MCF 10A (cell line): ENCODE data around the gene KLK15. TPM values are rescaled to one million over a fixed set of nuclear protein-coding genes. Genes with fewer than 3 reads are reported as not detected.

ENCODE experiments used
- BruUV-seq: library from RNA; stranded (reverse); fragments of 400-500 nt; replicated peaks from 2 replicates; lab custom pipeline; 2021; lab: Mats Ljungman, UMichigan
- CTCF ChIA-PET: fragments of 300-600 bp; sonication (Branson Sonifier 250); formaldehyde crosslinking; extraction: SDS; loops from one replicate; lab custom pipeline; 2021; ENCODE audit warnings: antibody characterized with exemption, inconsistent platforms; lab: Yijun Ruan, JAX
- POLR2A ChIA-PET: fragments of 300-600, 350-650 bp; sonication (Branson Sonifier 250); formaldehyde crosslinking; extraction: SDS; loops from one replicate; lab custom pipeline; 2020; ENCODE audit warnings: antibody characterized with exemption, inconsistent platforms; lab: Yijun Ruan, JAX
- DNase-seq: peaks from one replicate; pipeline ENCODE4 v3.0.0-alpha.2; 2018; ENCODE audit not compliant: unreplicated experiment
- H3K27ac Mint-ChIP-seq: one replicate; pipeline ENCODE4 v1.8.0; 2022; ENCODE audit warnings: mild to moderate bottlenecking, low read depth, mixed read lengths; ENCODE audit not compliant: unreplicated experiment
- H3K27me3 Mint-ChIP-seq: one replicate; pipeline ENCODE4 v1.8.0; 2022; ENCODE audit warnings: mixed read lengths; ENCODE audit not compliant: insufficient read depth, unreplicated experiment
- H3K36me3 Mint-ChIP-seq: one replicate; pipeline ENCODE4 v1.8.0; 2022; ENCODE audit warnings: mild to moderate bottlenecking, moderate library complexity, mixed read lengths; ENCODE audit not compliant: insufficient read depth, unreplicated experiment
- H3K4me1 Mint-ChIP-seq: one replicate; pipeline ENCODE4 v1.8.0; 2022; ENCODE audit warnings: mixed read lengths; ENCODE audit not compliant: insufficient read depth, unreplicated experiment
- H3K4me3 Mint-ChIP-seq: one replicate; pipeline ENCODE4 v1.8.0; 2022; ENCODE audit warnings: mild to moderate bottlenecking, moderate library complexity, mixed read lengths; ENCODE audit not compliant: unreplicated experiment
- H3K9me3 Mint-ChIP-seq: one replicate; pipeline ENCODE4 v1.8.0; 2022; ENCODE audit warnings: mixed read lengths; ENCODE audit not compliant: unreplicated experiment
- CTCF ChIP-seq: fragments of 200-600 bp; IDR thresholded peaks from one replicate; pipeline ENCODE4 v1.8.0; 2022; ENCODE audit warnings: antibody characterized with exemption, mild to moderate bottlenecking; ENCODE audit not compliant: unreplicated experiment
- intact Hi-C: fragments of 100-400 bp; cut with micrococcal nuclease; formaldehyde crosslinking; loops from 2 replicates; pipeline ENCODE4 v1.14.1; 2022
- total RNA-seq: library from RNA; stranded (reverse); gene quantifications from 2 replicates; pipeline ENCODE4 v1.2.3, GENCODE V29; 2022

KLK15 gene
- total RNA-seq, 1 experiment from 2014 or later, result not detected

GRCh38 chr19:50877338-50877737, 44.0 kb upstream of the KLK15 start:
- Mint-ChIP-seq H3K27me3 (peaks cover 29% of the 10 kb centered on the region), H3K9me3 (peaks cover 9% of the 10 kb centered on the region), H3K27ac (no peak overlapping the region), H3K4me3 (no peak overlapping the region), H3K36me3 (peaks cover 4% of the 10 kb centered on the region), H3K4me1 (no peaks in the 10 kb centered on the region)
- no TSS peak for BruUV-seq
- POLR2A ChIA-PET, result no interaction called here
- no peak for TF ChIP-seq CTCF
- DNase-seq, result no peak
- intact Hi-C loops, result no loop called here
- CTCF ChIA-PET, result no interaction called here

GRCh38 chr19:50876456-50876855, 43.1 kb upstream of the KLK15 start:
- no peaks in the 10 kb centered on the region for H3K4me1 Mint-ChIP-seq
- H3K36me3 Mint-ChIP-seq, result peaks cover 4% of the 10 kb centered on the region
- no peak for DNase-seq
- H3K9me3 Mint-ChIP-seq, result peaks cover 3% of the 10 kb centered on the region
- intact Hi-C loops, result no loop called here
- ChIA-PET POLR2A (no interaction called here), CTCF (interaction anchor here (0.6 kb wide), 1 partner anchor 17 kb away, joined by 3 read pairs; no protein-coding TSS in a partner anchor)
- peaks cover 25% of the 10 kb centered on the region for H3K27me3 Mint-ChIP-seq
- BruUV-seq, result no TSS peak
- no peak overlapping the region for H3K27ac Mint-ChIP-seq
- H3K4me3 Mint-ChIP-seq, result no peak overlapping the region
- no peak for TF ChIP-seq CTCF

- ChIA-PET POLR2A (no interaction called here), CTCF (interaction anchor here (0.6 kb wide), 1 partner anchor 17 kb away, joined by 3 read pairs; no protein-coding TSS in a partner anchor)
- Mint-ChIP-seq H3K36me3 (peaks cover 4% of the 10 kb centered on the region), H3K4me3 (no peak overlapping the region), H3K9me3 (no peaks in the 10 kb centered on the region), H3K4me1 (no peaks in the 10 kb centered on the region), H3K27ac (no peak overlapping the region), H3K27me3 (peaks cover 25% of the 10 kb centered on the region)
- intact Hi-C loops, result no loop called here
- no TSS peak for BruUV-seq
- DNase-seq, result no peak
- no peak for TF ChIP-seq CTCF
Measured at GRCh38 chr19:50875795-50876422, 42.5 kb upstream of the KLK15 start.

- no peaks in the 10 kb centered on the region for H3K9me3 Mint-ChIP-seq
- no TSS peak for BruUV-seq
- intact Hi-C loops, result no loop called here
- H3K27me3 Mint-ChIP-seq, result peaks cover 15% of the 10 kb centered on the region
- ChIA-PET CTCF (interaction anchor here (0.7 to 1.7 kb wide), 4 partner anchors 46 to 142 kb away, joined by 4 to 7 read pairs (median 4); no protein-coding TSS in a partner anchor), POLR2A (no interaction called here)
- H3K27ac Mint-ChIP-seq, result no peak overlapping the region
- H3K4me3 Mint-ChIP-seq, result no peak overlapping the region
- no peak for DNase-seq
- no peak for TF ChIP-seq CTCF
- H3K4me1 Mint-ChIP-seq, result no peaks in the 10 kb centered on the region
- H3K36me3 Mint-ChIP-seq, result no peaks in the 10 kb centered on the region
Measured at GRCh38 chr19:50874211-50874610, 40.8 kb upstream of the KLK15 start.
